GM12873 (cell line): Measurements from ENCODE around the gene CCDC85B.

Source experiments
- CTCF ChIP-seq: IDR thresholded peaks from 2 replicates; pipeline ENCODE4 v1.5.1; 2012; ENCODE audit warnings: low read depth, mild to moderate bottlenecking, moderate library complexity, low read length, control low read depth; ENCODE audit not compliant: insufficient read depth; ENCODE audit errors: missing control alignments

The CCDC85B gene

DNA sequence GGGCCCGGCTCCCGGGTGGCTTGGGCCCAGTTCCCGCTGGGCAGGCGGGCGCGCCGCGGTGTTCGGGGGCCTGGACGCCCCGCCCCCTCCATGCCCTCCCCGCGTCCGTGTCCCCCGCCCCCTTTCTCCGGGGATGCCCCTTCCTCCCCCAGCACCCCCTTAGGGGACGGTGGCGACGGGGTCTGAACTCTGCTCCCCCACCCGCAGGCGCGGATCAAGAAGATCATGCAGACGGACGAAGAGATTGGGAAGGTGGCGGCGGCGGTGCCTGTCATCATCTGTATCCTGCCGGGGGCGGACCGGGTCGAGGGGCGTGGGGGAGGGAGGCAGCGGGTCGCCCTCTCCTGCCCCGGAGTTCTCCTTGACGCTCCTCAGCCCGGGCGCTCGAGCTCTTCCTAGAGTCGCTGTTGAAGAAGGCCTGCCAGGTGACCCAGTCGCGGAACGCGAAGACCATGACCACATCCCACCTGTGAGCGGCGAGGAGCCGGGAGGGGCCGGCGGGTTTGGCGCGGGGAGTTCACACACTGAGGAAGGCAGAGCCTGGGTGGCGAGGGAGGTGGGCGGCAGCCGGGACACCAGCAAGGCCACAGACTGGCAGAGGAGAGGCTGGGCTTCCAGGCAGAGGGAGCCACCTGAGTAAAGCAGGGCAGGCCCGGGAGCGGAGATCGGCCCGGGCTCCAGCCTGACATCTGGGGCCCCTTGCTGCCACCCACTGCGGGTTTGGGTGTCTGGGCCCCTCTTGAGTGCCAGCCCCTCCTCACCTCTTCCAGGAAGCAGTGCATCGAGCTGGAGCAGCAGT is 29.3 kb downstream of the CCDC85B start:
- no peak for TF ChIP-seq CTCF

GRCh38 chr11:65920372-65920802 is 29.9 kb downstream of the CCDC85B start:
- TF ChIP-seq CTCF, result no peak

DNA sequence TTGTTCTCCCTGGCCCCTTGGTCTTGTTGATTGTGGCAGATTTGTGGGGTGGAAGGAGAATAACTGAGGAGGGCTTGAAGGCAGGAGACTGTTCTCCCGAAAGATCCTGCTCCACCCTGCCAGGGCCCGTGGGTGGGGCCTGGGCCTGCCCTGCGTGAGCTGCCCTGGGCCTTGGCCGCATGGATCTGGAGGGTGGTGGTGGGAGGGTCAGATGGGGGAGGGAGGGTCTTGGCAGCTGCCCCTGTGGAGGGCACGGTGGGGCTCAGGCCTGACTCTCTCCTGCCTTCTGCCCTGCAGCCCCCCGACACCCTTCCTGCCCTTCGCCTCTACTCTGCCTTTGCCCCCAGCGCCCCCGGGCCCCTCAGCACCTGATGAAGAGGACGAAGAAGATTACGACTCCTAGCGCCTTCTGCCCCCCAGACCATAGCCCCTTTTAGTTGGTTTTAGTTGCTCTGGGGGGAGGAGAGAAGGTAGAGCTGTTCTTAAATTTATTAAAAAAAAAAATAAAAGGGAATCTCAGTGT is 30.6 kb downstream of the CCDC85B start:
- TF ChIP-seq CTCF, result no peak

DNA sequence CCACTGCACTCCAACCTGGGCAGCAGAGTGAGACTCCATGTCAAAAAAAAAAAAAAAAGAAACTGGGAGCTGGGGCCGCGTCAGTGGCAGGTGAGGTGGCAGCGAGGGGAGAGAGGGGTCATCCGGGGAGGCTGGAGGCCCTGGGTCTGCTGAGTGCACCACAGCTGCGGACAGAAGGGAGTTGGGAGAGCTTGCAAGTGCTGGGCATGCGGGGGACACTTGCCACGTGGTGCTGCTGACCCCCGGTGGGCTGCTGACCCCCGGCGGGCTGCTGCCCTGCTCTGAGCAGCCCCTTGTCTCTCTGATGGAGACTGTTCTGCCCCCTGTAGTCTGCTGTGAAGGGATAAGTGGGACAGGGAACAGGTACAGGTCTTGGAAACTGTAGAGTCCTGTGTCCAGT is 31.4 kb downstream of the CCDC85B start:
- no peak for TF ChIP-seq CTCF

GRCh38 chr11:65922565-65922964 is 32.1 kb downstream of the CCDC85B start:
- no peak for TF ChIP-seq CTCF

GRCh38 chr11:65925397-65925796 is 34.9 kb downstream of the CCDC85B start:
- TF ChIP-seq CTCF, result no peak

- TF ChIP-seq CTCF, result no peak
Measured at GRCh38 chr11:65927904-65928397, 37.5 kb downstream of the CCDC85B start.
